HCT116 (cell line): Measurements from ENCODE around the gene PHACTR1. TPM values are rescaled to one million over a fixed set of nuclear protein-coding genes. Genes with fewer than 3 reads are reported as not detected.

Experiments
- ATAC-seq: fragments of 200-7000 bp; cut with Tn5 transposase; 2 replicates; pipeline ENCODE4 v1.9.1; 2020; ENCODE audit warnings: mild to moderate bottlenecking, moderate library complexity
- BruUV-seq: library from RNA; stranded (reverse); fragments of 400-500 nt; replicated peaks from 2 replicates; lab custom pipeline; 2021; lab: Mats Ljungman, UMichigan
- CTCF ChIA-PET: fragments of 300-600 bp; sonication (Branson Sonifier 250); formaldehyde crosslinking; loops from one replicate; lab custom pipeline; 2021; ENCODE audit warnings: antibody characterized with exemption; lab: Charles Lee
- POLR2A ChIA-PET: fragments of 300-600, 350-600 bp; sonication (Branson Sonifier 250); formaldehyde crosslinking; loops from one replicate; lab custom pipeline; 2021; ENCODE audit warnings: antibody characterized with exemption; lab: Charles Lee
- RAD21 ChIA-PET, 2 experiments: fragments of 300-600 bp; sonication (Branson Sonifier 250); formaldehyde crosslinking; loops; one replicate each; lab custom pipeline; 2023; ENCODE audit warnings: low total read pairs in 2 of 2; ENCODE audit not compliant: uncharacterized antibody in 2 of 2, unreplicated experiment in 2 of 2, low non-redundant PET in 1 of 2; lab: Charles Lee
- DNase-seq: peaks from one replicate; pipeline ENCODE4 v3.0.0-alpha.2; 2010; ENCODE audit warnings: low read depth, low spot score
- H2AFZ ChIP-seq: fragments of 200-600 bp; shearing (Covaris generic), sonication (generic); 2 replicates; pipeline ENCODE4 v1.6.1; 2017; ENCODE audit warnings: low read depth, mixed run types, mixed read lengths, antibody characterized with exemption, low read length; ENCODE audit not compliant: poor library complexity, severe bottlenecking
- H3K27ac ChIP-seq: 2 replicates; pipeline ENCODE4 v1.5.1; 2012; ENCODE audit warnings: low read depth, low read length
- H3K27me3 ChIP-seq: fragments of 200-600 bp; sonication (generic); 2 replicates; pipeline ENCODE4 v1.6.1; 2016; ENCODE audit warnings: mixed run types, low read length, mixed read lengths; ENCODE audit not compliant: insufficient read depth
- H3K36me3 ChIP-seq, 2 experiments: fragments of 200-500 bp in 1 of 2; fragments of 200-600 bp in 1 of 2; sonication (Bioruptor generic) in 1 of 2; sonication (generic) in 1 of 2; 2 replicates each; pipeline versions ENCODE4 v1.5.1 to v1.6.1; 2014 to 2016; ENCODE audit warnings: low read length in 2 of 2, inconsistent platforms in 1 of 2, mixed read lengths in 1 of 2, mixed run types in 1 of 2; ENCODE audit not compliant: insufficient read depth in 2 of 2, control insufficient read depth in 1 of 2
- H3K4me1 ChIP-seq, 2 experiments: fragments of 200-600 bp in 1 of 2; sonication (generic) in 1 of 2; 2 replicates each; pipeline versions ENCODE4 v1.5.1 to v1.6.1; 2012 to 2017; ENCODE audit warnings: low read length in 2 of 2, inconsistent platforms in 1 of 2, mild to moderate bottlenecking in 1 of 2, mixed read lengths in 1 of 2, mixed run types in 1 of 2, moderate library complexity in 1 of 2; ENCODE audit not compliant: insufficient read depth in 2 of 2, control insufficient read depth in 1 of 2
- H3K4me2 ChIP-seq: fragments of 200-600 bp; sonication (generic); 2 replicates; pipeline ENCODE4 v1.6.1; 2017; ENCODE audit warnings: mixed run types, low read length, mixed read lengths
- H3K4me3 ChIP-seq, 2 experiments: fragments of 200-600 bp in 1 of 2; sonication (generic) in 1 of 2; replicated peaks in 1 of 2; 2 replicates each; pipeline ENCODE4 v1.5.1; 2011 to 2016; ENCODE audit warnings: low read length in 2 of 2, control low read depth in 1 of 2, low read depth in 1 of 2, mild to moderate bottlenecking in 1 of 2, mixed read lengths in 1 of 2, mixed run types in 1 of 2
- H3K79me2 ChIP-seq: fragments of 200-600 bp; sonication (generic); 2 replicates; pipeline ENCODE4 v1.6.1; 2017; ENCODE audit warnings: mild to moderate bottlenecking, mixed run types, low read length, moderate library complexity, mixed read lengths; ENCODE audit not compliant: insufficient read depth
- H3K9ac ChIP-seq: fragments of 200-600 bp; sonication (generic); 2 replicates; pipeline ENCODE4 v1.6.1; 2016; ENCODE audit warnings: low read length, mixed read lengths
- H3K9me2 ChIP-seq: fragments of 200-600 bp; sonication (generic), shearing (Covaris generic); 2 replicates; pipeline ENCODE4 v1.6.1; 2017; ENCODE audit warnings: mixed run types, mild to moderate bottlenecking, moderate library complexity; ENCODE audit not compliant: insufficient read depth
- H3K9me3 ChIP-seq, 2 experiments: fragments of 200-500 bp in 1 of 2; fragments of 200-600 bp in 1 of 2; sonication (Bioruptor generic) in 1 of 2; sonication (generic) in 1 of 2; 2 replicates each; pipeline ENCODE4 v1.6.1; 2014 to 2017; ENCODE audit warnings: low read length in 2 of 2, mixed read lengths in 2 of 2, inconsistent platforms in 1 of 2, low read depth in 1 of 2, mild to moderate bottlenecking in 1 of 2, mixed run types in 1 of 2, moderate library complexity in 1 of 2; ENCODE audit not compliant: control insufficient read depth in 1 of 2, insufficient read depth in 1 of 2
- H4K20me1 ChIP-seq: fragments of 200-600 bp; sonication (generic), shearing (Covaris generic); 2 replicates; pipeline ENCODE4 v1.6.1; 2017; ENCODE audit warnings: mixed run types, mild to moderate bottlenecking, moderate library complexity; ENCODE audit not compliant: insufficient read depth
- CBX3 ChIP-seq: IDR thresholded peaks from 2 replicates; pipeline ENCODE4 v1.6.1; 2012; ENCODE audit warnings: low read depth
- CEBPB ChIP-seq: IDR thresholded peaks from 2 replicates; pipeline ENCODE4 v1.6.1; 2012; ENCODE audit warnings: low read depth
- EGR1 ChIP-seq: IDR thresholded peaks from 2 replicates; pipeline ENCODE4 v1.6.1; 2012; ENCODE audit warnings: low read depth
- ELF1 ChIP-seq: IDR thresholded peaks from 2 replicates; pipeline ENCODE4 v1.6.1; 2012; ENCODE audit warnings: low read depth, borderline replicate concordance
- EZH2 ChIP-seq: fragments of 200-600 bp; sonication (generic); IDR thresholded peaks from 2 replicates; pipeline ENCODE4 v1.6.1; 2017; ENCODE audit warnings: antibody characterized with exemption, mixed run types
- FOSL1 ChIP-seq: IDR thresholded peaks from 2 replicates; pipeline ENCODE4 v1.6.1; 2012; ENCODE audit warnings: low read depth
- RAD21 ChIP-seq: IDR thresholded peaks from 2 replicates; pipeline ENCODE4 v1.6.1; 2012; ENCODE audit warnings: low read depth, mild to moderate bottlenecking
- SIN3A ChIP-seq: IDR thresholded peaks from 2 replicates; pipeline ENCODE4 v1.6.1; 2012; ENCODE audit warnings: low read depth
- SRF ChIP-seq: IDR thresholded peaks from 2 replicates; pipeline ENCODE4 v1.6.1; 2012; ENCODE audit warnings: low read depth
- TCF7L2 ChIP-seq: IDR thresholded peaks from 2 replicates; pipeline ENCODE4 v1.7.0; 2011; ENCODE audit warnings: borderline replicate concordance, inconsistent platforms; ENCODE audit not compliant: insufficient read depth, insufficient read length; ENCODE audit errors: extremely low read depth
- ZNF274 ChIP-seq: fragments of 200-500 bp; sonication (Bioruptor generic); IDR thresholded peaks from 2 replicates; pipeline ENCODE4 v1.6.1; 2014; ENCODE audit warnings: mild to moderate bottlenecking, low read depth, low read length, inconsistent platforms
- intact Hi-C: fragments of 100-400 bp; cut with micrococcal nuclease; formaldehyde crosslinking; loops from 2 replicates; pipeline ENCODE4 v1.10.0; 2022
- total RNA-seq: library from RNA; stranded (reverse); gene quantifications from one replicate; pipeline ENCODE4 v1.2.1, GENCODE V29; 2021; ENCODE audit not compliant: unreplicated experiment
- TF ChIP-seq, protein P1 (sequence below): IDR thresholded peaks from 2 replicates; pipeline ENCODE4 v1.6.1; 2012; ENCODE audit warnings: low read depth
- TF ChIP-seq, protein P2 (sequence below): IDR thresholded peaks from 2 replicates; pipeline ENCODE4 v1.6.1; 2012
- TF ChIP-seq, protein P3 (sequence below): IDR thresholded peaks from 2 replicates; pipeline ENCODE4 v1.6.1; 2012

PHACTR1 gene
- total RNA-seq, 1 experiment from 2014 or later = 0.17 TPM

DNA sequence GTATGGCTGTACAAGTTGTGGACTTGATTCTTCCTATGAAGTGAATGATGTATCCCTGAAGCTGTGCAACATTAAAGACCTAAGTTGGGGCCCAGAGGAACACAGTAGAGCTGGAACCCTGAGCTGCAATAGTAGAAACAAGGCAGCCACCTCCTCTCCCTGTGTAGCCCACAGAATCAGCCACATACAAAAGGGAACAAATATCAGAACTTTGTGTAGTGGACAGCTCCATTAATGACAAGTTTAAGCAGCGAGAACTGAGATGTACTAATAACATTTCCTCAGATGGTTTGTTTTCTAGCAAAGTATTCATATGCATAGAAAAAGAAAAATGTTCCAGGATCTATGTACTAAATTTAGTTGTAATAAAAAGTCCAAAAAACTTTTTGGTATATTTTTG is 19.2 kb downstream of the PHACTR1 start:
- intact Hi-C loops = no loop called here
- Histone ChIP-seq H3K4me1 (no peaks in the 10 kb centered on the region), H3K9me3 (no peaks in the 10 kb centered on the region), H3K9ac (no peak overlapping the region), H3K36me3 (no peaks in the 10 kb centered on the region), H3K9me2 (no peaks in the 10 kb centered on the region), H3K27ac (no peak overlapping the region), H3K4me2 (no peak overlapping the region), H4K20me1 (no peaks in the 10 kb centered on the region), H3K79me2 (no peaks in the 10 kb centered on the region), H3K27me3 (peaks cover 17% of the 10 kb centered on the region; the same call in 1 of the 2 replicates), H3K4me3 (no peak overlapping the region), H2AFZ (no peak overlapping the region)
- ChIA-PET RAD21 (no interaction called here), POLR2A (no interaction called here), CTCF (no interaction called here)
- no peak for TF ChIP-seq ZNF274
- TF ChIP-seq, protein P1, sequence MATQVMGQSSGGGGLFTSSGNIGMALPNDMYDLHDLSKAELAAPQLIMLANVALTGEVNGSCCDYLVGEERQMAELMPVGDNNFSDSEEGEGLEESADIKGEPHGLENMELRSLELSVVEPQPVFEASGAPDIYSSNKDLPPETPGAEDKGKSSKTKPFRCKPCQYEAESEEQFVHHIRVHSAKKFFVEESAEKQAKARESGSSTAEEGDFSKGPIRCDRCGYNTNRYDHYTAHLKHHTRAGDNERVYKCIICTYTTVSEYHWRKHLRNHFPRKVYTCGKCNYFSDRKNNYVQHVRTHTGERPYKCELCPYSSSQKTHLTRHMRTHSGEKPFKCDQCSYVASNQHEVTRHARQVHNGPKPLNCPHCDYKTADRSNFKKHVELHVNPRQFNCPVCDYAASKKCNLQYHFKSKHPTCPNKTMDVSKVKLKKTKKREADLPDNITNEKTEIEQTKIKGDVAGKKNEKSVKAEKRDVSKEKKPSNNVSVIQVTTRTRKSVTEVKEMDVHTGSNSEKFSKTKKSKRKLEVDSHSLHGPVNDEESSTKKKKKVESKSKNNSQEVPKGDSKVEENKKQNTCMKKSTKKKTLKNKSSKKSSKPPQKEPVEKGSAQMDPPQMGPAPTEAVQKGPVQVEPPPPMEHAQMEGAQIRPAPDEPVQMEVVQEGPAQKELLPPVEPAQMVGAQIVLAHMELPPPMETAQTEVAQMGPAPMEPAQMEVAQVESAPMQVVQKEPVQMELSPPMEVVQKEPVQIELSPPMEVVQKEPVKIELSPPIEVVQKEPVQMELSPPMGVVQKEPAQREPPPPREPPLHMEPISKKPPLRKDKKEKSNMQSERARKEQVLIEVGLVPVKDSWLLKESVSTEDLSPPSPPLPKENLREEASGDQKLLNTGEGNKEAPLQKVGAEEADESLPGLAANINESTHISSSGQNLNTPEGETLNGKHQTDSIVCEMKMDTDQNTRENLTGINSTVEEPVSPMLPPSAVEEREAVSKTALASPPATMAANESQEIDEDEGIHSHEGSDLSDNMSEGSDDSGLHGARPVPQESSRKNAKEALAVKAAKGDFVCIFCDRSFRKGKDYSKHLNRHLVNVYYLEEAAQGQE = peak; percentile 37
- ATAC-seq = no peak
- BruUV-seq = no TSS peak
- no peak for DNase-seq

DNA sequence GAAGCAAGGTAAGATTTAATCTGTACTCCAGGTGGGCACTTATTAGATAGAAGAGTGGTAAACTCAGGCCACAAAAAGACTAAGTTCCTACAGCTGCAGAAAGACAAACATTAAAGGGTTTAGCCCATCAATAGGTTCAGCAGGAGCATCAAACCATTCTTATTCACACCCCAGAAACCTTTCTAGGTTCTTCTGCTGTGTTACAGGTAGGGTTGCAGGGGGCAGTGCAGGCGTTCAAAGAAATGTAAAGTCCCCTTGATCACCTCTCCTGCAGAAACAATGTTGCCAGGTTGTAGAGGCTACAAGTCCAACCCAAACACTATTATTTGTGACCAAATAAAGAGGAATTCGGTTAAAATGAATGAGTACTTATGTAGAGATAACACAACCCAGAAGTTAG is 31.8 kb downstream of the PHACTR1 start:
- Histone ChIP-seq H3K27ac (no peak overlapping the region), H3K9me2 (no peaks in the 10 kb centered on the region), H3K27me3 (peaks cover 5% of the 10 kb centered on the region; the same call in 1 of the 2 replicates), H3K4me2 (no peak overlapping the region), H4K20me1 (0 out of 2 replicates have a peak, but pooled peaks cover 4% of the 10 kb centered on the region), H2AFZ (no peak overlapping the region), H3K4me3 (no peak overlapping the region), H3K4me1 (no peaks in the 10 kb centered on the region), H3K36me3 (no peaks in the 10 kb centered on the region), H3K79me2 (no peaks in the 10 kb centered on the region), H3K9ac (no peak overlapping the region), H3K9me3 (no peaks in the 10 kb centered on the region)
- CTCF ChIA-PET = no interaction called here
- intact Hi-C loops = no loop called here
- no TSS peak for BruUV-seq
- RAD21 ChIA-PET = no interaction called here
- POLR2A ChIA-PET = no interaction called here
- DNase-seq (no peak), ATAC-seq (no peak)
- TF ChIP-seq TCF7L2 = no peak
- TF ChIP-seq FOSL1 = no peak
- TF ChIP-seq, protein P2, sequence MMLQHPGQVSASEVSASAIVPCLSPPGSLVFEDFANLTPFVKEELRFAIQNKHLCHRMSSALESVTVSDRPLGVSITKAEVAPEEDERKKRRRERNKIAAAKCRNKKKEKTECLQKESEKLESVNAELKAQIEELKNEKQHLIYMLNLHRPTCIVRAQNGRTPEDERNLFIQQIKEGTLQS = no peak
- no peak for TF ChIP-seq EGR1
- TF ChIP-seq, protein P1 = no peak
- no peak for TF ChIP-seq SIN3A
- no peak for TF ChIP-seq ELF1
- TF ChIP-seq, protein P3, sequence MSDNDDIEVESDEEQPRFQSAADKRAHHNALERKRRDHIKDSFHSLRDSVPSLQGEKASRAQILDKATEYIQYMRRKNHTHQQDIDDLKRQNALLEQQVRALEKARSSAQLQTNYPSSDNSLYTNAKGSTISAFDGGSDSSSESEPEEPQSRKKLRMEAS = no peak
- no peak for TF ChIP-seq SRF
- no peak for TF ChIP-seq CEBPB
- TF ChIP-seq ZNF274 = no peak
- TF ChIP-seq RAD21 = no peak
- no peak for TF ChIP-seq EZH2
- no peak for TF ChIP-seq CBX3
